WERI-Rb-1 (cell line): Measurements from ENCODE around the gene S100A1.
"Not testable (repeated sequence)": the region's sequence is repeated elsewhere in the genome, so short reads cannot be mapped to it uniquely, and the experiment has no call there.

ENCODE experiments used
- DNase-seq: peaks from one replicate; pipeline ENCODE4 v3.0.0-alpha.2; 2020
- H3K27ac ChIP-seq: fragments of 250-450 bp; sonication (Bioruptor Pico); 2 replicates; pipeline ENCODE4 v1.5.1; 2020; ENCODE audit warnings: mild to moderate bottlenecking, moderate library complexity
- H3K27me3 ChIP-seq: fragments of 250-450 bp; sonication (Bioruptor Pico); 2 replicates; pipeline ENCODE4 v1.5.1; 2021; ENCODE audit warnings: mild to moderate bottlenecking, low read depth, moderate library complexity; ENCODE audit not compliant: insufficient read depth, severe bottlenecking
- H3K36me3 ChIP-seq: fragments of 250-450 bp; sonication (Bioruptor Pico); 2 replicates; pipeline ENCODE4 v1.5.1; 2020; ENCODE audit warnings: mild to moderate bottlenecking, moderate library complexity
- H3K4me3 ChIP-seq: 2 replicates; pipeline ENCODE4 v1.5.1; 2011; ENCODE audit warnings: low read depth, mild to moderate bottlenecking, control low read depth, low read length
- H3K9me3 ChIP-seq: fragments of 250-450 bp; sonication (Bioruptor Pico); 2 replicates; pipeline ENCODE4 v1.5.1; 2021; ENCODE audit warnings: mild to moderate bottlenecking, moderate library complexity; ENCODE audit not compliant: severe bottlenecking
- CTCF ChIP-seq: IDR thresholded peaks from 2 replicates; pipeline ENCODE4 v1.5.1; 2011; ENCODE audit warnings: low read depth, mild to moderate bottlenecking, control low read depth, inconsistent platforms, low read length

Gene S100A1

GRCh38 chr1:153659656-153660055 is 31.4 kb downstream of the S100A1 start:
- H3K36me3 ChIP-seq = peaks cover 54% of the 10 kb centered on the region
- H3K9me3 ChIP-seq = no peaks in the 10 kb centered on the region
- no peaks in the 10 kb centered on the region for H3K27me3 ChIP-seq
- peak overlapping the region; percentile 96 for H3K27ac ChIP-seq
- H3K4me3 ChIP-seq = peak overlapping the region; percentile 67
- no peak for TF ChIP-seq CTCF
- DNase-seq = no peak

GRCh38 chr1:153661111-153661708 is 33.0 kb downstream of the S100A1 start:
- no peak for DNase-seq
- no peak for TF ChIP-seq CTCF
- no peak overlapping the region for H3K4me3 ChIP-seq
- no peaks in the 10 kb centered on the region for H3K27me3 ChIP-seq
- no peaks in the 10 kb centered on the region for H3K9me3 ChIP-seq
- peaks cover 70% of the 10 kb centered on the region for H3K36me3 ChIP-seq
- H3K27ac ChIP-seq = peak overlapping the region; percentile 9

- no peak overlapping the region; the same call in 1 of the 2 replicates for H3K27ac ChIP-seq
- DNase-seq = no peak
- H3K27me3 ChIP-seq = no peaks in the 10 kb centered on the region
- no peaks in the 10 kb centered on the region for H3K9me3 ChIP-seq
- H3K36me3 ChIP-seq = peaks cover 81% of the 10 kb centered on the region
- no peak overlapping the region for H3K4me3 ChIP-seq
- TF ChIP-seq CTCF = no peak
These were observed 34.0 kb downstream of the S100A1 start for GRCh38 chr1:153662269-153662668.

GRCh38 chr1:153663211-153663610 is 35.0 kb downstream of the S100A1 start:
- H3K36me3 ChIP-seq = peaks cover 90% of the 10 kb centered on the region
- no peak overlapping the region for H3K4me3 ChIP-seq
- DNase-seq = no peak
- H3K27me3 ChIP-seq = no peaks in the 10 kb centered on the region
- H3K9me3 ChIP-seq = no peaks in the 10 kb centered on the region
- H3K27ac ChIP-seq = no peak overlapping the region; the same call in 1 of the 2 replicates
- no peak for TF ChIP-seq CTCF

GRCh38 chr1:153667439-153667838 is 39.2 kb downstream of the S100A1 start:
- Histone ChIP-seq H3K27ac (no peak overlapping the region), H3K9me3 (no peaks in the 10 kb centered on the region), H3K36me3 (peaks cover 83% of the 10 kb centered on the region), H3K4me3 (no peak overlapping the region), H3K27me3 (no peaks in the 10 kb centered on the region)
- no peak for TF ChIP-seq CTCF
- DNase-seq = no peak

GRCh38 chr1:153668672-153669071 is 40.4 kb downstream of the S100A1 start:
- H3K27me3 ChIP-seq, H3K27ac ChIP-seq, DNase-seq, H3K4me3 ChIP-seq, H3K9me3 ChIP-seq: not testable (repeated sequence)
- peaks cover 71% of the 10 kb centered on the region for H3K36me3 ChIP-seq
